GM10266 (cell line): ENCODE measurements around the gene NAALADL2.
"Not testable (repeated sequence)": the region's sequence is repeated elsewhere in the genome, so short reads cannot be mapped to it uniquely, and the experiment has no call there.

Experiments
- DNase-seq: peaks from one replicate; pipeline ENCODE4 v3.0.0; 2012; ENCODE audit errors: extremely low spot score
- TF ChIP-seq, protein P1 (sequence below): IDR thresholded peaks from 2 replicates; pipeline ENCODE4 v1.5.1; 2012; ENCODE audit warnings: mild to moderate bottlenecking, low read depth; ENCODE audit not compliant: control insufficient read depth, insufficient read depth; ENCODE audit errors: missing control alignments

Gene NAALADL2

DNA sequence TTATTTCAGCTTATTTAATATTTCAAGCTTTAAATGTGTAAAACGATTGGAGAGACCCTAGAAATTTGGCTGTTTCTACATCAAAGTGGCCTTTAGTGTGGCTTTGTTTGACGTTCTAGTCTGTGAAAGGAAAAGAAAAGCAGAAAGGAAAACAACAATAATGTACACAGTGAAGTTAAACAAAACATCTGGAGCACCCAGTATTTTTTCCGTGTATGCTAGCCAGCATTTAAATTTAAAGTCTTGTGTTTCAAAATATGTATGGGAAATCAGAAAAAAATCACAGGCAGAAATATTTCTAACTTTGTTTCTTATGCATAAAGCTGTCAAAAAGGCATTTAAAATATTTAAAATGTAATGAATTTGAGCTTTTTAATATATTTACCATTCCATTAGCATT is 218.1 kb downstream of the NAALADL2 start:
- no peak for DNase-seq
- TF ChIP-seq, protein P1, sequence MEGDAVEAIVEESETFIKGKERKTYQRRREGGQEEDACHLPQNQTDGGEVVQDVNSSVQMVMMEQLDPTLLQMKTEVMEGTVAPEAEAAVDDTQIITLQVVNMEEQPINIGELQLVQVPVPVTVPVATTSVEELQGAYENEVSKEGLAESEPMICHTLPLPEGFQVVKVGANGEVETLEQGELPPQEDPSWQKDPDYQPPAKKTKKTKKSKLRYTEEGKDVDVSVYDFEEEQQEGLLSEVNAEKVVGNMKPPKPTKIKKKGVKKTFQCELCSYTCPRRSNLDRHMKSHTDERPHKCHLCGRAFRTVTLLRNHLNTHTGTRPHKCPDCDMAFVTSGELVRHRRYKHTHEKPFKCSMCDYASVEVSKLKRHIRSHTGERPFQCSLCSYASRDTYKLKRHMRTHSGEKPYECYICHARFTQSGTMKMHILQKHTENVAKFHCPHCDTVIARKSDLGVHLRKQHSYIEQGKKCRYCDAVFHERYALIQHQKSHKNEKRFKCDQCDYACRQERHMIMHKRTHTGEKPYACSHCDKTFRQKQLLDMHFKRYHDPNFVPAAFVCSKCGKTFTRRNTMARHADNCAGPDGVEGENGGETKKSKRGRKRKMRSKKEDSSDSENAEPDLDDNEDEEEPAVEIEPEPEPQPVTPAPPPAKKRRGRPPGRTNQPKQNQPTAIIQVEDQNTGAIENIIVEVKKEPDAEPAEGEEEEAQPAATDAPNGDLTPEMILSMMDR, result no peak

DNA sequence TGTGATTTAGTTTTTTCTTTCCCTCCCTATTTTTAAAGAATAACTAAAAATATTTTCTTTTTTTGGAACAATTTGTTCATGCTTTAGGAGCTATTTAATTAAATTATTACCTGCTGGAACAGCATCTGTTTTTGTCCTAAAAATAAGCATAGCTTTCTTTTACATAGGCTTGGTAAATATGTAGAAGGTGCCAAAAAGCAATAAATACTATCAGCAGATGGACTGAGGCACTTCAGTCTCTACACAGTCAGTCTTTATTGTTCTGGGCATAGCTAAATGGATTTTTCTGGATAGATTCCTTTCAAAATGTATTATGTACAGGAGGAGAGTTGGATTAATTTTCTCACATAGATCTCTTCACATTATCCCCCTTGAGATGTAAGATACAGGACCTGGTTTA is 223.5 kb downstream of the NAALADL2 start:
- TF ChIP-seq, protein P1, result no peak
- DNase-seq, result no peak

DNA sequence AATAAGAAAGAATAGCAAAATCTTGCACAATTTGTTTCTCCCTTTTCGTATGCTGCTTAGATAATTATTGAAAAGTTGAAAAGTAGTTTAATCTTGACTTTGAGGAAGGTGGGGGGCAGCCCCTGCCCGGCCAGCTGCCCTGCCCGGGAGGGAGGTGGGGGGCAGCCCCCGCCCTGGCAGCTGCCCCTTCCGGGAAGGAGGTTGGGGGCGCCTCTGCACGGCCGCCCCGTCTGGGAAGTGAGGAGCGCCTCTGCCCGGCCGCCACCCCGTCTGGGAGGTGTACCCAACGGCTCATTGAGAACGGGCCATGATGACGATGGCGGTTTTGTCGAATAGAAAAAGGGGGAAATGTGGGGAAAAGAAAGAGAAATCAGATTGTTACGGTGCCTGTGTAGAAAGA is 228.0 kb downstream of the NAALADL2 start:
- DNase-seq, result not testable (repeated sequence)

DNA sequence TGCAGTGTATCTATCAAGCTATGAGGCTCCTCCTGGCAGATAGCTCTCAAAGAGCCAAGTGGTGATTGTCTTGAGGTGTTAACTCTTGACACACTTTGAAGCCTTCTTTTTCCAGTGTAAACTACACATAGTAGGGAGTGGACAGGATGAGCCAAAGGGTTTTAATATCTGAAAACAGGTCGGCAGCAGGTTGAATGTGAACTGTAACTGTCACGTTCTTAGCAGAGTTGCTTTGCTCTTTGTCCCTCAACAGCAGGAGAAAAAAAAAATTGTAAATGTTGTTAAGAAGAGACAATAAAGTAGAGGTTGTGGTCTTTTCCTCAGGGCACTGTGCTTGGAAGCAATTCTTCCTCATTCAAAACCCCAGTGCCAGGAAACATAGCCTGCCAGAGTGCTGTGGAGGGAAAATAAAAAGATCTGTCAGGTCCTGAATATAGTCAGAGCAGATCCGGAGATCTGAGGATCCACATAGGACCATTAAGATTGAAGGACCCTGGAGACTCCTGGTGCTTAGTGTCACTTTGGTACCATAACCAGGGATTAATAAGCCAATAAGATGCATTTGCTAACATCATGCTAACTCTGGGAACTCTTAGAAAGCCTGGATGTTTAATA is 229.7 kb downstream of the NAALADL2 start:
- DNase-seq, result no peak

DNA sequence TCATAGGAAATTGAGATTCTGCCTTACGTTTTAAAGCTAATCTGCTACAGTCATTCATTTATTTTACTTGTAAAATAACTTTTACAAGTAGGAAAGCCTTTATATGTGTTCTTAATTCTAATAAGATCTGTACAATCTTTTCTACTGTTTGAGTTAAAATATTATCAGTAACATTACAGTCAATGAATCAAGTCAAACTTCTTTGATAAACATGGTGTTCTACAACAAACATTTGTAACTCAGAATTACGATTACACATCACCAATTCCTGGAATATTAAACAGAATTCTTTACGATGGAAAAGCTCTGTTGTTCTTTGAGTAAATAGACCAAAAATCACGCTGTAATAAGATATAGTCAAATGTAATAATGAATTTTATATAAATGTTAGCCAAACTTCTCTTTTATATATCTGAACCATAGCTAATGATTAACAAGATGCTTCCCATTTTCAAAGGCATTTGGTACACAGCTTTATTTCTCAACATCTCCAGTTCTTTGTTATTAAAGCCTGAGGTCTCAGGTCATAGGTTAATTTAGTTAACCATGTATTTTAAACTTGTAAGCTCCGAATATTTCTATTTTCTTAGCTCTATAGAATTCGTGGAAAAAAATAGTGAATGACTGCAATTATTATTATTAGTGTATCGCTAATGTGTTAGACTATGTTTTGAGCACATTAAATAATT is 232.4 kb downstream of the NAALADL2 start:
- no peak for DNase-seq
- TF ChIP-seq, protein P1, result no peak

More for the DNA sequence above, 229.7 kb downstream of the NAALADL2 start:
- TF ChIP-seq, protein P1, result no peak

DNA sequence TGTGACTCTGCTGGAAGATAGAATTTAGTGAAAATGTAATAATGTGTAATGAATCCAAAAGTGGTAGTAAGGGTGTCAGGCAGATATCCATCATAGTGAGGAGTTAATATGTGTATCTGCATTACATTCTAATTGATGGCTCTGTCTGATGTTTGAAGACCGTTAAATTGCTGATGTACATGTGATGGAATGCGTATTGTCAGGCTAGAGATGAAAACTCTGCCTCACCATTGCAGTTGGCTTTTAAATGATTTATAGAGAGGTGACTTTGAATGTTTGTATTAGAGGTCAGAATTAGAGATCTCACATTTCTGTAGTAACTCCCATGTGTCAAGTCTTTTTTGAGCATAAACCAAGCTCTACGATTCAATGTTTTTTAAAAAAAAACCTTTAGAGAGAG is 234.6 kb downstream of the NAALADL2 start:
- TF ChIP-seq, protein P1, result no peak
- DNase-seq, result no peak

DNA sequence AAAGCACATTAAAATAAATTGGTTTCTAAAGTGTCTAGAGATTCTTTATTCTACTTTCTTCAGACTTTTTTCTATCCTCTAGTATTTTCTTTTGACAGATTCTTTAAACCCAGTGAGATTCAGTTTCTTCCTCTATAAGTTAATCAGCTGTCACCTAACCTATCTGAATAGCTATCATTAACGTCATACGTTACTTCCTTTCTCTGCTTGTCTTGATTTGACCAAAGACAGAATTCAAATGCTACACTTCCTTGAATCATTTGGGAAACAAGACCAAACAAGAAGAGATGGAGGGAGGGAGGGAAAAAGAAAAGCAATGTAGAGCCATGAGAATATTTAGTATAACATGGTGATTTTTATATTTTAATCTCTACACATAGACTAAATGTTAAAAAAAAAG is 235.2 kb downstream of the NAALADL2 start:
- DNase-seq, result no peak
- TF ChIP-seq, protein P1, result no peak
